ENCODE measurements around the gene PRRC2B. TPM values are rescaled to one million over a fixed set of nuclear protein-coding genes. Genes with fewer than 3 reads are reported as not detected.

The PRRC2B gene
- total and polyA plus RNA-seq, 4 donors = 39.4 to 171 (median 91.4) TPM

DNA sequence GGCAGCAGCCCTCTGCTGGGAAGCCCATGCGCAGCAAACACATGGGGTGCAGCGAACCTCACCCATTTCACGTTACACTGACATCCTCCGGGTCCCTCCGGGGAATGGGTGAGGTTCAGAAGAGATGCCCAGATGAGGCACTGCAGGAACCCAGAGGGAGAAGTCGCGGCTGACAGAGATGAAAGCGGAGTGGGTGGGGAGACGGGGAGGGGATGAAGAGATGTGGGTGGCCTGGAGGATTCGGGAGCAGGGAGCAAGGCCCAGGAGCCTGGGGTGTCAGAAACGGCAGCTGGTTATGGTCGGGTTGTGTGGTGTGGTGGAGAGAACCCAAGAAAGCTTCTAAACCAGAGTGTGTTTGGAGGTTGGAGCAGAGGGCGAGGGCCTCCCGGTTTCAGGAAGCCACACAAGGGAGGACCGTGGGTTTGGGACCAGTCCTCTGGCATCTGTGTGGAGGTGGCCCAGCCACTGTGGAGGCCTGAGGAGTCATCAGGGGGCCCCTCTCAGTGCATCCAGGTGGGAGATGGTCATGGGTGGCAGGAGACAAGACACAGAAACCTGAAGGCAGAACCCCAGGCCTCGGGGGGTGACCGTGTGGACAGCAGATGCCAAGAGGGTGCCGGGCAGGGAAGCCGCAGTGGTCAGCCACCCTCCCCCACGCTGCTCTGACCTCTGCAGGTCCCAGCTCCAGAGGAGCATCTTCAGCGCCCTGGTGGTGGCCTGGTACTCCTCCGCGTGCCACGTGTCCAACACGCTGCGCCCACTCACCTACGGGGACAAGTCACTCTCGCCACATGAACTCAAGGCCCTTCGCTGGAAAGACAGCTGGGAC lies 128.6 kb downstream of the PRRC2B start:
- H3K27ac ChIP-seq (ENCODE audit: low read depth in 1 of 2, low read length in 1 of 2) = no peak overlapping the region
- ATAC-seq (ENCODE audit: insufficient read depth, low FRiP score) = no peak
- 92 to 93% methylated on average over 29 of the region's 29 CpGs for WGBS, 2 donors

DNA sequence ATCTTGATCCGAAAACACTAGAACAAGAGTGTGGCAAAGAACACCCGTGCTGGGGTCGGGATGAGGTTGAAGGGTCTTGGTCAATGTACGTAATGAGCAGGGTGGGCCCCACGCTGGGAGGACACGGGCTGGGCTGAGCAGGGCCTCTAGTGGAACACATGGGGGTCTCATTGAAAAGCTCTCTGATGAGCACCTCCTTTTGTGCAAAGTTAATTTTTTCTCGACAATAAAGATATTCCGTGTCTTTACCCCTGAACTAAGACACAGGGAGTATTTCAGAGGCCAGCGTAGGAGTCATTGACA lies 129.2 kb downstream of the PRRC2B start:
- 93% methylated on average over 9 of the region's 9 CpGs for WGBS, 2 donors
- TF ChIP-seq, protein P1, sequence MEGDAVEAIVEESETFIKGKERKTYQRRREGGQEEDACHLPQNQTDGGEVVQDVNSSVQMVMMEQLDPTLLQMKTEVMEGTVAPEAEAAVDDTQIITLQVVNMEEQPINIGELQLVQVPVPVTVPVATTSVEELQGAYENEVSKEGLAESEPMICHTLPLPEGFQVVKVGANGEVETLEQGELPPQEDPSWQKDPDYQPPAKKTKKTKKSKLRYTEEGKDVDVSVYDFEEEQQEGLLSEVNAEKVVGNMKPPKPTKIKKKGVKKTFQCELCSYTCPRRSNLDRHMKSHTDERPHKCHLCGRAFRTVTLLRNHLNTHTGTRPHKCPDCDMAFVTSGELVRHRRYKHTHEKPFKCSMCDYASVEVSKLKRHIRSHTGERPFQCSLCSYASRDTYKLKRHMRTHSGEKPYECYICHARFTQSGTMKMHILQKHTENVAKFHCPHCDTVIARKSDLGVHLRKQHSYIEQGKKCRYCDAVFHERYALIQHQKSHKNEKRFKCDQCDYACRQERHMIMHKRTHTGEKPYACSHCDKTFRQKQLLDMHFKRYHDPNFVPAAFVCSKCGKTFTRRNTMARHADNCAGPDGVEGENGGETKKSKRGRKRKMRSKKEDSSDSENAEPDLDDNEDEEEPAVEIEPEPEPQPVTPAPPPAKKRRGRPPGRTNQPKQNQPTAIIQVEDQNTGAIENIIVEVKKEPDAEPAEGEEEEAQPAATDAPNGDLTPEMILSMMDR (IDR thresholded peaks at IDR 0.05; ENCODE audit: control extremely low read depth, extremely low read depth) = no peak
- Histone ChIP-seq H3K9ac (ENCODE audit: insufficient read depth in 1 of 2, low read length in 2 of 2) (no peak overlapping the region), H3K9me3 (ENCODE audit: control insufficient read depth in 4 of 4, insufficient read depth in 3 of 4, low read length in 3 of 4) (no peaks in the 10 kb centered on the region), H3K27ac (ENCODE audit: low read depth in 1 of 2, low read length in 1 of 2) (no peak overlapping the region), H3K36me3 (ENCODE audit: control insufficient read depth in 4 of 4, insufficient read depth in 4 of 4, low read length in 4 of 4) (peaks cover 6 to 68% (median 39%) of the 10 kb centered on the region in 4 donors), H3K4me1 (ENCODE audit: control insufficient read depth in 5 of 5, insufficient read depth in 5 of 5, low read length in 5 of 5) (no peaks in the 10 kb centered on the region), H3K4me3 (no peak overlapping the region), H3K27me3 (ENCODE audit: control insufficient read depth in 3 of 3, insufficient read depth in 3 of 3, low read length in 2 of 3) (no peaks in the 10 kb centered on the region)
- ATAC-seq (ENCODE audit: insufficient read depth, low FRiP score) (no peak), DNase-seq (no peak)

More for the DNA sequence above, 128.6 kb downstream of the PRRC2B start:
- Histone ChIP-seq H3K4me3 (no peak overlapping the region), H3K4me1 (ENCODE audit: control insufficient read depth in 5 of 5, insufficient read depth in 5 of 5, low read length in 5 of 5) (no peaks in the 10 kb centered on the region), H3K9me3 (ENCODE audit: control insufficient read depth in 4 of 4, insufficient read depth in 3 of 4, low read length in 3 of 4) (no peaks in the 10 kb centered on the region), H3K9ac (ENCODE audit: insufficient read depth in 1 of 2, low read length in 2 of 2) (no peak overlapping the region), H3K36me3 (ENCODE audit: control insufficient read depth in 4 of 4, insufficient read depth in 4 of 4, low read length in 4 of 4) (peaks cover 6 to 68% (median 40%) of the 10 kb centered on the region in 4 donors), H3K27me3 (ENCODE audit: control insufficient read depth in 3 of 3, insufficient read depth in 3 of 3, low read length in 2 of 3) (no peaks in the 10 kb centered on the region)
- DNase-seq = no peak
- TF ChIP-seq, protein P1 (IDR thresholded peaks at IDR 0.05; ENCODE audit: control extremely low read depth, extremely low read depth) = no peak

DNA sequence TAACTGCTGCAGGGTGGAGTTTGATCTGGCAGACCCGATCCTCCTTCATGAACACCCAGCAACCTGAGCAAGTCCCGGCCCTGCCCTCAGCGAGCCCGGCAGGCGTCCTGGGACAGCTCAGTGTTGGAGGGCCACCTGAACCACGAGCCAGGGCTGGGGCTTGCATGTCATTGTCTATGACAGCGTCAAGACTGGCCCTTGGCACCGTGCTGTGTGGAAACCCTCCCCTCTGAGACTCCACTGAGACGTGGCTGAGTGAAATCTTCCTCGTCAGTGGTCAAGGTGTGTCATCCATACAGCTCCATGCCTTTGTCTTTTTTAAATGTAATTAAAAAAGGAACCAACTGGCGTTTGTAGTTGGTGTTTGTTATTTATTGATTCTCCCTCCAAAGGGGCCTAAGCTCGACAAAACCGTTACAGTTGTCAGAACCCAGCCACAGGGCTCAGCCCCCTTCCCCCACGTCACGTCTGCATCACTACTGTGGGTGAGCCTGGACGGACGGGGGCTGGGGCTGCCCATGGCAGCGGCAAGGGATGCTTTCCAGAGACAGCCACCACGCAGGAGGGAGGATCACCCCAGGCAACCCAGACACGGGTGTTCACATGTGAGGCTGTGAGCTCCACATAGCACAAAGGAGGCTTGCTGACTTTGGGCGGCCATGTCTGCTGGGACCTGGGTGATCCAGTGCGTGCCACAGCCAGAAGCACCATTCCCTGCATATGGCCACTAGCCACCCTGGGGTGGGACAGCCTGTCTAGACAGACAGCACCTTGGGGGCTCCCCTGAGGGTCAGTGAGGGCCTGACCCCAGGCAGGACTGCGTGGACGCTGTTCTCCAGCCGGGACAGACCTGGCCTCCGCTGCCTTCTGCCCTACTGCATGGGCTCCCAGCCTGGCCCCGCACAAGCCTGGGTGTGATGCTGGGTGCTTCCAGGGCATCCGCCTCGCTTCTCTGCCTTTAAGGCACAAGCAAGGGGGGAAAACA lies 129.9 kb downstream of the PRRC2B start:
- H3K27ac ChIP-seq (ENCODE audit: low read depth in 1 of 2, low read length in 1 of 2) = no peak overlapping the region
- WGBS, 2 donors = 86 to 89% methylated on average over 29 of the region's 29 CpGs
- no peak overlapping the region for H3K4me3 ChIP-seq
- ATAC-seq (ENCODE audit: insufficient read depth, low FRiP score) (no peak), DNase-seq (no peak)
- TF ChIP-seq, protein P1 (IDR thresholded peaks at IDR 0.05; ENCODE audit: control extremely low read depth, extremely low read depth) = no peak
- no peak overlapping the region for H3K9ac ChIP-seq (ENCODE audit: insufficient read depth in 1 of 2, low read length in 2 of 2)
- H3K4me1 ChIP-seq (ENCODE audit: control insufficient read depth in 5 of 5, insufficient read depth in 5 of 5, low read length in 5 of 5) = no peaks in the 10 kb centered on the region
- H3K9me3 ChIP-seq (ENCODE audit: control insufficient read depth in 4 of 4, insufficient read depth in 3 of 4, low read length in 3 of 4) = no peaks in the 10 kb centered on the region
- peaks cover 6 to 70% (median 35%) of the 10 kb centered on the region in 4 donors for H3K36me3 ChIP-seq (ENCODE audit: control insufficient read depth in 4 of 4, insufficient read depth in 4 of 4, low read length in 4 of 4)
- no peaks in the 10 kb centered on the region for H3K27me3 ChIP-seq (ENCODE audit: control insufficient read depth in 3 of 3, insufficient read depth in 3 of 3, low read length in 2 of 3)
